Stimulated activated effector memory CD8-positive, alpha-beta T cell treated with anti-CD3 and anti-CD28 coated beads, Interleukin-12 subunit alpha, Interleukin-12 subunit beta, amount 100 ng/mL, for 72 hours (primary cell): Measurements from ENCODE around the gene FAM163B.
A peak's percentile ranks its signal among the peaks of the same experiment; 100 is the strongest.

ENCODE experiments used
- ATAC-seq: fragments of 150-1000 bp; cut with Tn5 transposase; 2 replicates; pipeline ENCODE4 v1.10.0; 2021
- DNase-seq, 2 donors: peaks; one replicate each; pipeline ENCODE4 v3.0.0; 2021 to 2022; ENCODE audit warnings: low spot score in 2 of 2
- H3K27ac Mint-ChIP-seq: one replicate; pipeline ENCODE4 v1.8.0; 2022; ENCODE audit warnings: mild to moderate bottlenecking, mixed read lengths
- H3K36me3 Mint-ChIP-seq: one replicate; pipeline ENCODE4 v1.8.0; 2022; ENCODE audit warnings: mild to moderate bottlenecking, mixed read lengths
- H3K4me1 Mint-ChIP-seq: one replicate; pipeline ENCODE4 v1.8.0; 2022; ENCODE audit warnings: mixed read lengths
- H3K4me3 Mint-ChIP-seq: one replicate; pipeline ENCODE4 v1.8.0; 2022; ENCODE audit warnings: mild to moderate bottlenecking, mixed read lengths
- H3K9me3 Mint-ChIP-seq: one replicate; pipeline ENCODE4 v1.8.0; 2022; ENCODE audit warnings: mixed read lengths

The FAM163B gene

DNA sequence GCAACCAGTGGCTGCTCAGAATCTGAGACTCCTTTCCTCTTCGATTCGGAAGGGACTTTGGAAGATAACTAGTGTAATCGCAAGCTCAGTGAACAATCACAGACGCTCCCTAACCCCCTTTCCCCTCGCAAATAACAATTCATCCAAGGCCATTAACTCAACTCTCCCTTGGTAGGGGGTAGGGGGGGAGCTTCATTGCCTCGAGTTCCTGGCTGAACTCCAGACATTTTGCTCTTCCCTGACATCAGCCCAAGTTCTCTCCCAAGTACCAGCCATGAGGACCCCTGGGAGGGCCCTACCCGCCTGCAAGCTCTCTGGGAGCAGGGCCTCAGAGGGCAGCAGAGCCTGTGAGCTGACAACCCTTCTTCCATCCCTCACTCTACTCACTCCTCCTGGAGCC, 8.4 kb downstream of the FAM163B start:
- peaks cover 6% of the 10 kb centered on the region for H3K4me1 Mint-ChIP-seq
- H3K4me3 Mint-ChIP-seq: no peak overlapping the region
- H3K27ac Mint-ChIP-seq: no peak overlapping the region
- no peak for DNase-seq
- H3K9me3 Mint-ChIP-seq: peaks cover 14% of the 10 kb centered on the region
- no peak for ATAC-seq
- no peaks in the 10 kb centered on the region for H3K36me3 Mint-ChIP-seq

DNA sequence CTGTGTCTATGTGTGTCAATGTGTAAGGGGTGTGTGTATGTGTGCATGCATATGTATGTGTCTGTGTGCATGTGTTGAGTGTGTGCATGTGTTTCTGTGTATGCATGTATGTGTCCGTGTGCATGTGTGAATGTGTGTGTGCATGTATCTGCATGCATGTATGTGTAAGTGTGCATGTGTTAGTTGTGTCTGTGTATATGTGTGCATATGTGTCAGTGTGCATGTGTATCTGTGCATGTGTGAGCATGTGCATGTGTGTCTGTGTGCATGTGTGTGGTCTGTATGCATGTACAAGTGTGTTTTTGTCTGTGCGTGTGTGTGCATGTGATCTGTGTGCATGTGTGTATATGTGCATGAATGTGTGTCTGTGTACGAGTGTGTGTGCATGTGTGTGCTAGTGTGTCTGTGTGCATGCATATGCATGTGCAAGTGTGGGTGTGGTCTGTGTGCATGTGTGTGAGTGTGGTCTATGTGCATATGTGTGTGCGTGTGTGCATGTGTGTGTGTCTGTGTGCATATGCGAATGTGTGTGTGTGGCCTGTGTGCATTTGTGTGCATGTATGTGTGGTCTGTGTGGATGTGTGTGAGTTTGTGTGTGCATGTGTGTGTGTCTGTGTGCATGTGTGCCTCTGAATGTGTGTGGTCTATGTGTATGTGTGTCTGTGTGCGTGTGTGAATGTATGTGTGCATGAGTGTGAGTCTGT, 9.6 kb downstream of the FAM163B start:
- peaks cover 2% of the 10 kb centered on the region for H3K4me1 Mint-ChIP-seq
- H3K27ac Mint-ChIP-seq: no peak overlapping the region
- H3K9me3 Mint-ChIP-seq: peaks cover 14% of the 10 kb centered on the region
- H3K4me3 Mint-ChIP-seq: no peak overlapping the region
- ATAC-seq (no peak), DNase-seq (no peak)
- H3K36me3 Mint-ChIP-seq: no peaks in the 10 kb centered on the region

DNA sequence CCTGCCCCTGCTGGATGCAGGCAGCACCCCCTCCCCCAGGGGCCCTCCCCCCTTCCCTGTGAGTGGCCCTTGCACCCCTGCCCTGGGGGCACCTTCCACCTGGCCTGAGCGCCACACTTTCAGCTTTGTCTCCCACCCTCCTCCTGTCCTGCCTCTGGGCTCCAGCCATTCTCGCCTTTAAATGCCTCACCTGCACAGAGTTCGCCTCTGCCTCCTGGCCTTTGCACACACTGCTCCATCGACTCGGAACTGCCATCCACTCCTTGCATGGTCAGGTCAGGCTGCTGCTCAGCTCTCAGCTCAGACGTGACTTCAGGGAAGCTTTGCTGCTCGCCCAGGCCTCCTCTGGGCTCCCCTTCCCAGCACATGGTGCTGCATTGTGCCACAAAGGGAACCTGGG, 10.2 kb downstream of the FAM163B start:
- ATAC-seq (no peak), DNase-seq (no peak)
- Mint-ChIP-seq H3K4me3 (no peak overlapping the region), H3K36me3 (no peaks in the 10 kb centered on the region), H3K9me3 (peaks cover 14% of the 10 kb centered on the region), H3K27ac (no peak overlapping the region), H3K4me1 (no peaks in the 10 kb centered on the region)

DNA sequence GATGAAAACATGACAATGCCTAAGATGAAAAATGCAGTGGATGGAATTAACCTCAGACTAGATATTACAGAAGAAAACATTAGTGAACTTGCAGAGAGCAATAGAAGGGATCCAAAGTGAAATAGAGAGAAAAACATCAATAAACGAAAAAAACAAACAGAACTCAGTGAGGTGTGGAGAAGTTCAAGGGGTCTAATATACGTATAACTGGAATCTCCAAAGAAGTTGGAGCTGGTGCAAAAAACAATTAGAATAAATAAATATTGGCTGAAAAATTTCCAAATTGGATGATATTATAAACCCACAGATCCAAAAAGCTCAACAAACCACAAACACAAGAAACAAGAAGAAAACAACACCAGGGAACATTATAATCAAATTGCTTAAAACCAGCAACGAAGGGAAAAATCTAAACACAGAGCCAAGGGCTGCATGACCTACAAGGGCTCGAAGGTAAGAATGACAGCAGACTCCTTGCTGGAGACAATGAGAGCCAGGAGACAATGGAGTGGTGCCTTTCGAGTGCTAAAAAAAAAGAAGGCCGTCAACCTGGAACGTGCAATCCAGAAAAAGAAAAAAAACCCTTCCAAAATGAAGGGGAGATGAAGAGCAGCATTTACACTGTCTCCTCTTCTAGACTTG, 11.8 kb downstream of the FAM163B start:
- H3K9me3 Mint-ChIP-seq: peaks cover 14% of the 10 kb centered on the region
- ATAC-seq: no peak
- no peak overlapping the region for H3K27ac Mint-ChIP-seq
- H3K4me3 Mint-ChIP-seq: no peak overlapping the region
- no peaks in the 10 kb centered on the region for H3K4me1 Mint-ChIP-seq
- DNase-seq: no peak
- no peaks in the 10 kb centered on the region for H3K36me3 Mint-ChIP-seq

DNA sequence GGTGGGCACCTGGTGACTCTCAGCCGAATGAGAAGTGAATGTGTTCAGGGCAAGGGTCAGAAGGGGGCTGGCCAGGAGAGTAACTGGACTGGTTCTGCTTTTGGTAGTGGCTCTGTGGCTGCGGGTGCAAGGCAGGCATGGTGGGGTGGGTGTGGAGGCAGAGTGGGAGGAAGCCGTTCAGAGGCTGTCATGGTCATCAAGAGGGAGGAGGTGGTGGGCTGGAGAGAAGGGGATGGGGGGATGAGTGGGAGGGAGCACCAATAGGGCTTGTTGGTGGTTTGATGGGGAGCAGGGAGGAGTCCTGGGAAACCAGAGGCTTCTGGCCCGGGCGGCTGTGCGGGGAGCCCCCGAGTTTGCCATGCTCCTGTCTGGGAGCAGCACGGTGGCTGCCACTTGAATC, 13.3 kb downstream of the FAM163B start:
- no peak for DNase-seq
- Mint-ChIP-seq H3K4me3 (no peak overlapping the region), H3K9me3 (peaks cover 14% of the 10 kb centered on the region), H3K36me3 (no peaks in the 10 kb centered on the region), H3K27ac (no peak overlapping the region), H3K4me1 (no peaks in the 10 kb centered on the region)
- ATAC-seq: no peak

DNA sequence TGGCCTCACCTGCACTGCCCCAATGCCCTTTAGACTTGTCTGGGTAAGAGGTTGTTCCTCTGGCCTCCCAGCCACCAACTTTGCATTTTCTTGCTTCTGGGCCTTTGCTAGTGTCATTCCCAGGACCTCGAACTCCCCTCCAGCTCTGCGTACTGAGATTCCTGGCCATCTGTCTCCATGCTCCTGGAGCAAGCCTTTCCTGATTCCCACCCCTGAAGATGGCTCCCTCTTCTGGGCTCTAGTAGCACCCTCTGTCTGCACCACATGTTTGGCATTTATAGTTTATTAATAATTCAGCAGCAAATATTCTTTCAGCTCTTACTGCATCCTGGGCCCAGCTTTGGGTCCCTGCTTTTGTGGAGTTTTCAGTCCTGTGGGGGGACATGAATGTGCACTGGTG, 14.9 kb downstream of the FAM163B start:
- no peaks in the 10 kb centered on the region for H3K4me1 Mint-ChIP-seq
- H3K27ac Mint-ChIP-seq: no peak overlapping the region
- no peak overlapping the region for H3K4me3 Mint-ChIP-seq
- H3K9me3 Mint-ChIP-seq: peaks cover 14% of the 10 kb centered on the region
- ATAC-seq (no peak), DNase-seq (no peak)
- no peaks in the 10 kb centered on the region for H3K36me3 Mint-ChIP-seq

DNA sequence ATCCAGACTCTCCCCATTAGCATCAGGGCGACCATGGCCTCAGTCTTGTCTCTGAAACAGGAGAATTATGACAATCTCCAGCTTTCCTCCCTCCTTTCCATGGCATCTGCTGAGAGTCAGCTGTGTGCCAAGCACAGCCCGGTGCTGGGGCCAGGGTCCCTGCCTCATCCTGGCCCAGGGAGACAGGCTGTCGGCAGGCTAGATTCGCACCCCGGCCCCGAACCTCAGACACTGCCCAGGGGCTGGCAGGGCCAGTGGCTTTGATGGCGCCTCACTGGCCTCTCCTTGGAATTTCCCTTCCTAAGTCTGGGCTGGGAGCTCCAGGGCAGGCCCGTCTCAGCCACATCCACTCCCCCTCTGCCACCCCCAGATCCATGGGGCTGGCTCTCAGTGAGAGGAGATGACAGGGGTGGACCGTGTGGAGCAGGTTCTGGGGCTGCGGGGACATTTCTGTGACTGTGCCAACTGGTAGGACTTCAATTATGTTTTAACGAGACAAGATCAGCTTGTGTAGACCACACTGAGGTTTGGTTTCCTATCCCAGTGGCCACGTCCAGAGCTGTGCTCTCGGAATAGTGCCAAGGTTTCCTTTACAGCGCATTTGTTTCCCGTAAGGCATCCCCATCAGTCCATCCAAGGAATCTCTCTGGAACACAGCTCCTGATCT, 15.5 kb downstream of the FAM163B start:
- Mint-ChIP-seq H3K4me1 (no peaks in the 10 kb centered on the region), H3K36me3 (no peaks in the 10 kb centered on the region), H3K4me3 (no peak overlapping the region), H3K27ac (no peak overlapping the region), H3K9me3 (peaks cover 14% of the 10 kb centered on the region)
- DNase-seq: no peak
- ATAC-seq: no peak

DNA sequence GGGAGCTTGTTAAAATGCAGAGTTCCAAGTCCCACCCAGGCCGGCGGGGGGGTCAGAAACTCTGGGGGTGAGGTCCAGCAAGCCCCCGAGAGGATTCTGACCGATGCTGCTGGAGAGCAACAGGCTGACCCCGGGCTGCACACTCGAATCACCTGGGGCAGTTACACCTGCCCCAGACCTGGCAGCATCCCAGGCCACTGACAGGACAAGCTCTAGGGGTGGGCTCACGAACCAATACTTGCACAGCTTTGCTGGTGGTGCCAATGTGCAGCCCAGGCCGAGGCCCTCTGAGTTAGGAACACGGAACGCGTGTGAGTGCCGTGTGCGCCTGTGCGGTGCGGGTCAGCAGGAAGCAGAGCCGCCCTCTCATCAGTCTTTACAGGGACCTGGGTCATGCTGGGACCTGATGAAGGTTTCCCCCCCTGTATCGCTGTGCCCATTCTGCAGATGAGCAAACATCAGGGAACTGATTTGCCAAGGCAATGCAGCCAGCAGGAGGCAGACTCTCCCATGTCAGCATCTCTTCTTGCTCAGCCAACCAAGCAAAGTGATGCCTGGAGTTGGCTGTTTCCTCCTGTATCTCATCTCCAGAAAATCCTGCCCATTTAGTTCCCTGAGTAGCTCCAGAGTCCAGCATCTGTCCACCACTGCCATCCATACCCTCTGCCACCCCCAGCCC, 16.3 kb downstream of the FAM163B start:
- H3K9me3 Mint-ChIP-seq: peaks cover 14% of the 10 kb centered on the region
- DNase-seq (no peak), ATAC-seq (no peak)
- H3K27ac Mint-ChIP-seq: no peak overlapping the region
- no peak overlapping the region for H3K4me3 Mint-ChIP-seq
- no peaks in the 10 kb centered on the region for H3K4me1 Mint-ChIP-seq
- no peaks in the 10 kb centered on the region for H3K36me3 Mint-ChIP-seq

DNA sequence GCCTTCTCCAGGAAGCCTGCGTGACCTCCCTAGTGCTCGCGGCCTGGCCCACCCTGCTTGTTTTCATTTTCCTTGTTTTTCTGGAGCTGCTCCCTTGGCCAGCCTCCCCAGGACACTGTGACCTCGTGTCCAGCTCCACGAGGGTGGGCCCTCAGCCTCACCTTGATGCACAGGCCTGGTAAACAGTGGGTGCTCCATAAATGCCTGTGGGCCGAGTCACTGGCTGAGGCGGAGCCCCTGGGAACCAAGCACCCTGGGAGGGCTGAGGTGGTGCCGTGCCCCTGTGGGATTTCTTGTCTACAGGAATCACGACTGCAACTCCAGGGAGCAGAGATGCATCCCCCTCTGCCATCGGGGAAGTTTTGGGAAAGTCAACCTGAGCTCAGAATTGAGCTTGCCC, 17.2 kb downstream of the FAM163B start:
- Mint-ChIP-seq H3K4me3 (no peak overlapping the region), H3K36me3 (no peaks in the 10 kb centered on the region)

DNA sequence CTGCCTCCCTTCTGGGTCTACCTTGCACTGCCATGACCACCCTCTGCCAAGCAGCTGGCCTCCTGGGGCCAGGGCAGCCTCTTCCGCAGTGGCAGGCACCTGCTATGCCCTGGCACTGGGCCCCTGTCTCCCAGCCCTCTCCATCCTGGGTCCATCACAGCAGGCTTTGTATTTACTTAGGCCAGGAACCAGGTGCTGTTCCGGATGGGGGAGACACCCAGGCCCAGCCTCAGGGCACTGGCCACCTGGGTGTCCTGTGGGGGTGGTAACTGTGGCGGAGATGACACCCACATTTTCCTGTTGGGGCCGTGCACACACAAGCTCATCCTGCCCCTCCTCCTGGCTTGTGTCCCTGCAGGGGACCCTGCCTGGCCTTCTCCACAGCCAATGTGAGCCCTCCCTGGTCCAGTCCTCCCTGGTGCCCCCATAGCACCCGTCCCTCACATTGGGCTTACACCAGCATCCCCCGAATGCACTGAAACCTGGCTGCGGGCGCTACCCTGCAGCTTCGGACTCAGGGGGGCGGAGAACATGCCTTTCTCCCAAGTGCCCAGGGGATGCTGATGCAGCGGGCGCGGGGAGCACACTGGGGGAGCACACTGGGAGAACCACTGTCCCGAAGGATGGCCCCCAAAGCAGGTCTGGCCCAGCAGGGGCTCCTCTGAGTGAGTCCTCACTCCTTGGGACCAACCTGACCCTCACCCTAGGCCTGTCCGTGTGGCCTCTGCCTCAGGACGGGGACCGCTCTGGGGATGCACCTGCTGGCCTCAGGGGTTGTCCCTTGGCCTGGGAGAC, 17.9 kb downstream of the FAM163B start:
- peaks cover 3% of the 10 kb centered on the region for H3K9me3 Mint-ChIP-seq
- H3K27ac Mint-ChIP-seq: no peak overlapping the region
- ATAC-seq: no peak
- H3K4me1 Mint-ChIP-seq: no peaks in the 10 kb centered on the region
- no peaks in the 10 kb centered on the region for H3K36me3 Mint-ChIP-seq
- DNase-seq: no peak
- no peak overlapping the region for H3K4me3 Mint-ChIP-seq

More for the DNA sequence above, 17.2 kb downstream of the FAM163B start:
- Mint-ChIP-seq H3K4me1 (no peaks in the 10 kb centered on the region), H3K9me3 (peaks cover 5% of the 10 kb centered on the region), H3K27ac (no peak overlapping the region)
- DNase-seq (no peak), ATAC-seq (no peak)

DNA sequence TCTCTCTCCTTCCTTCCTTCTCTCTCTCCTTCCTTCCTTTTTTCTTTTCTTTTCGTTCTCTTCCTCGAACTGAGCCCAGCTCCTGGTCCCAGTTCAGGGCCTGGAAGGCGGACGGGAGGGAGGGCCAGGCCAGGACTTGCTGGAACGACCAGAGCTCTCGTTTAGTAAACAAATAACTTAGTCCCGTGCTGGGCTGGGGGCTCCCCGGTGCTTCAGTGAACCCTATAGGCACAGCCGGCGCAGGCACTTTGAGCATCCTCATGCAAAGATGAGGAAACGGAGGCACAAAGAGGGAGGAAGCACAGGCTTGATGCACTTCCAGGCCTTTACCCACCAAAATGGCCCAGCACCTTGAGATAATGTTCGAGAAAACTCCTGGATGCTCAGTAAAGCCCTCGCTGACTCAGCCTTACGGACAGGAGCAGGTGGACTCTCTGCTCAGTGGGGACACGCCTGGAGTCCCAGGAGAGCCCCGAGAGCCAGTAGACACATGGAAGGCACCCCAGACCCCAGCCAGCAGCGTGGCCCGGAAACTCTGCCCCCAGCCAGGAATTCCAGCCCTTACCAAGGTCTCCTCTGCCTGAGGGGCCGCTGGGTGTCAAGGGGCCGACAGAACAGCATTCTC, 18.8 kb downstream of the FAM163B start:
- no peak for DNase-seq
- ATAC-seq: no peak
- H3K4me1 Mint-ChIP-seq: no peaks in the 10 kb centered on the region
- no peak overlapping the region for H3K4me3 Mint-ChIP-seq
- peaks cover 3% of the 10 kb centered on the region for H3K9me3 Mint-ChIP-seq
- no peak overlapping the region for H3K27ac Mint-ChIP-seq
- peaks cover 2% of the 10 kb centered on the region for H3K36me3 Mint-ChIP-seq

DNA sequence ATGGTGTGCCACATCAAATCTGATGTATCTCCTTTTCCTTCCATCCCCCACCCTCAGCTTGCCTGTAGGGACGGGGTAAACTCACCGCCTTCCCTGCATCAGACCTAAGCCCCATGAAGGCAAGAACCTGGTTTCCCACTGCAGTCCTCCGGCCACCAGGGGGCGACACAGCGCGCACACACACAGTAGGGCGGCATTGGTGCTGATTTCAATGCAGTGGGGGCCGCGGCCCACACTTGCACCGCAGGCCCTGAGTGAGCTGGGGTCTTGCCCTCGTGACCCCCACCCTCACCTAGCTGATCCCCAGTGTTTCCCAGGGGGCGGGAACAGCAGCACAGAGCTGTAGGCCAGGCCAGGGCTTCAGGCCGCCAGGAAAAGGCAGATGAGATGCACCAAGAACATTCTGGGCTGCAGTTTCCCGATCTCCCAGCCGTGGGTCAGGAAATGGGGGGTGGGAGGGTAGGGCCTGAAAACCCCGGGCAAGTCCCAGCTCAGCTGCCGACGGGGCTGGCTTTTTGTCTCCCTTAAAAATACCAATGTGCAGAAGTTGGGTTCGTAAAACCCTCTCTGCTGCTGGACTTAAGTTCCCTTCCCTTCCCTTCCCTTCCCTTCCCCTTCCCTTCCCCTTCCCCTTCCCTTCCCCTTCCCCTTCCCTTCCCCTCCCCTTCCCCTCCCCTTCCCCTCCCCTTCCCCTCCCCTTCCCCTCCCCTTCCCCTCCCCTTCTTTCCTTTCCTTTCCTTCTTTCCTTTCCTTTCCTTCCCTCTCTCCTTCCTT, 19.5 kb downstream of the FAM163B start:
- no peak overlapping the region for H3K27ac Mint-ChIP-seq
- H3K9me3 Mint-ChIP-seq: peaks cover 3% of the 10 kb centered on the region
- peaks cover 5% of the 10 kb centered on the region for H3K36me3 Mint-ChIP-seq
- no peaks in the 10 kb centered on the region for H3K4me1 Mint-ChIP-seq
- ATAC-seq (no peak), DNase-seq (peak; percentile 16 to 58)
- H3K4me3 Mint-ChIP-seq: no peak overlapping the region

DNA sequence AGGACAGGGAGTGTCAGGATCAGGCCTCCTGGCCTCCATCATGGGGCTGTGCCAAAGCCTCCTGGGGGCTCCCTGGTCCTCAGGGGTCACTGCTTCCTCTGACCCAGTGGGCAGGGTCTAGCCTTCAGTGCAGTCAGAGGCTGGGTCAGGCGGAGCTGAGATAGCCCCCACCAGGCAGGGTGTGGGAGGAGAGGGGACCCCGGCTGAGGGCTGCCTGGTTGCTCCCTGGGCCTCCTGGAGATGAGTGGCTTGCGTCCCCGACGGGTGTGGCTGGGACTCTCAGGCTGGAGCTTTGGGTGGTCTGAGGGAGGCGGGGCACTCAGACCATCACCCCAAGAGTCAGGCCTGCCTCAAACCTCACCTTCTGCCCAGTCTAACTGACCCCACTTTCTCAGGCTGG, 21.7 kb downstream of the FAM163B start:
- Mint-ChIP-seq H3K27ac (no peak overlapping the region), H3K4me1 (no peaks in the 10 kb centered on the region), H3K4me3 (no peak overlapping the region), H3K9me3 (peaks cover 3% of the 10 kb centered on the region), H3K36me3 (peaks cover 5% of the 10 kb centered on the region)
- ATAC-seq (no peak), DNase-seq (no peak)

DNA sequence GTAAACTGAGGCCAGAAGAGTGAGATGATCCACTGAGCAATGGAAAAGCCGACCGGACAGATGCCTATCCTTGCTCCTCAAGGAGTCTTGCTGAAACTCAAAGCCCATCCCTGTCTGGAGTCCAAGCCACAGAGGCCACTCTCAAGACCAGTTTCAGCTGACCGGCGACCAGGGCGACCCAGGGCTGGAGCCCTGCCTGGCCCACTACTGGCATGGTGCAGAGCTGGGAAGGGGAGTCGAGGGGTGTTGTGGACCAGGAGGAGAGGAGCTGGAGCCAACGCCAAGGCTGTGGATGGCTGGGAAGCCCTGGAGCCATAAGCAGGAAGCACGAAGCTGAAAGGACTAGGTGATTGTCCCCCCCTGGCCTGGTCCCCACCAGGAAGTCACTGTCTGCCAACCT, 22.1 kb downstream of the FAM163B start:
- no peak overlapping the region for H3K4me3 Mint-ChIP-seq
- H3K4me1 Mint-ChIP-seq: no peaks in the 10 kb centered on the region
- ATAC-seq: no peak
- H3K27ac Mint-ChIP-seq: no peak overlapping the region
- H3K9me3 Mint-ChIP-seq: peaks cover 3% of the 10 kb centered on the region
- peaks cover 5% of the 10 kb centered on the region for H3K36me3 Mint-ChIP-seq
- no peak for DNase-seq
